ENCODE results near the gene PLCL1.

The PLCL1 gene

GRCh38 chr2:198102856-198103255, 298.5 kb downstream of the PLCL1 start:
- no peak for TF ChIP-seq EZH2 (IDR thresholded peaks at IDR 0.05; ENCODE audit: borderline replicate concordance, low read length)
- TF ChIP-seq, protein P1, sequence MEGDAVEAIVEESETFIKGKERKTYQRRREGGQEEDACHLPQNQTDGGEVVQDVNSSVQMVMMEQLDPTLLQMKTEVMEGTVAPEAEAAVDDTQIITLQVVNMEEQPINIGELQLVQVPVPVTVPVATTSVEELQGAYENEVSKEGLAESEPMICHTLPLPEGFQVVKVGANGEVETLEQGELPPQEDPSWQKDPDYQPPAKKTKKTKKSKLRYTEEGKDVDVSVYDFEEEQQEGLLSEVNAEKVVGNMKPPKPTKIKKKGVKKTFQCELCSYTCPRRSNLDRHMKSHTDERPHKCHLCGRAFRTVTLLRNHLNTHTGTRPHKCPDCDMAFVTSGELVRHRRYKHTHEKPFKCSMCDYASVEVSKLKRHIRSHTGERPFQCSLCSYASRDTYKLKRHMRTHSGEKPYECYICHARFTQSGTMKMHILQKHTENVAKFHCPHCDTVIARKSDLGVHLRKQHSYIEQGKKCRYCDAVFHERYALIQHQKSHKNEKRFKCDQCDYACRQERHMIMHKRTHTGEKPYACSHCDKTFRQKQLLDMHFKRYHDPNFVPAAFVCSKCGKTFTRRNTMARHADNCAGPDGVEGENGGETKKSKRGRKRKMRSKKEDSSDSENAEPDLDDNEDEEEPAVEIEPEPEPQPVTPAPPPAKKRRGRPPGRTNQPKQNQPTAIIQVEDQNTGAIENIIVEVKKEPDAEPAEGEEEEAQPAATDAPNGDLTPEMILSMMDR (IDR thresholded peaks at IDR 0.05; ENCODE audit: low read length) = no peak
- no peak overlapping the region for H3K27ac ChIP-seq (ENCODE audit: low read depth, low read length, poor library complexity, severe bottlenecking)
- no peaks in the 10 kb centered on the region for H3K4me1 ChIP-seq (ENCODE audit: insufficient read depth, low read length, severe bottlenecking)
- H3K9ac ChIP-seq (ENCODE audit: low read length) = no peak overlapping the region
- H3K4me3 ChIP-seq (ENCODE audit: low read depth, low read length, poor library complexity, severe bottlenecking) = no peak overlapping the region
- no peaks in the 10 kb centered on the region for H3K79me2 ChIP-seq (ENCODE audit: insufficient read depth, low read length)
- H3K27me3 ChIP-seq (ENCODE audit: insufficient read depth, low read length) = no peaks in the 10 kb centered on the region
- H3K9me3 ChIP-seq (ENCODE audit: low read length) = no peaks in the 10 kb centered on the region
- no peaks in the 10 kb centered on the region for H4K20me1 ChIP-seq (ENCODE audit: insufficient read depth, low read length)
- H3K36me3 ChIP-seq (ENCODE audit: insufficient read depth, low read length) = no peaks in the 10 kb centered on the region
- no peak overlapping the region for H2AFZ ChIP-seq (ENCODE audit: low read length)
- no peaks in the 10 kb centered on the region for H3K9me2 ChIP-seq (ENCODE audit: low read depth, low read length)
- no peak overlapping the region for H3K4me2 ChIP-seq (ENCODE audit: low read length)
- H3F3A ChIP-seq (ENCODE audit: insufficient read depth, low read length) = no peaks in the 10 kb centered on the region

GRCh38 chr2:198106621-198107385, 302.4 kb downstream of the PLCL1 start:
- no peak overlapping the region for H3K4me2 ChIP-seq (ENCODE audit: low read length)
- no peaks in the 10 kb centered on the region for H3K79me2 ChIP-seq (ENCODE audit: insufficient read depth, low read length)
- H4K20me1 ChIP-seq (ENCODE audit: insufficient read depth, low read length) = no peaks in the 10 kb centered on the region
- no peak overlapping the region for H2AFZ ChIP-seq (ENCODE audit: low read length)
- TF ChIP-seq EZH2 (IDR thresholded peaks at IDR 0.05; ENCODE audit: borderline replicate concordance, low read length) = no peak
- TF ChIP-seq, protein P1 (IDR thresholded peaks at IDR 0.05; ENCODE audit: low read length) = no peak
- H3K27ac ChIP-seq (ENCODE audit: low read depth, low read length, poor library complexity, severe bottlenecking) = no peak overlapping the region
- no peaks in the 10 kb centered on the region for H3F3A ChIP-seq (ENCODE audit: insufficient read depth, low read length)
- H3K4me1 ChIP-seq (ENCODE audit: insufficient read depth, low read length, severe bottlenecking) = no peaks in the 10 kb centered on the region
- H3K36me3 ChIP-seq (ENCODE audit: insufficient read depth, low read length) = no peaks in the 10 kb centered on the region
- H3K27me3 ChIP-seq (ENCODE audit: insufficient read depth, low read length) = no peaks in the 10 kb centered on the region
- no peaks in the 10 kb centered on the region for H3K9me3 ChIP-seq (ENCODE audit: low read length)
- no peak overlapping the region for H3K4me3 ChIP-seq (ENCODE audit: low read depth, low read length, poor library complexity, severe bottlenecking)
- H3K9me2 ChIP-seq (ENCODE audit: low read depth, low read length) = no peaks in the 10 kb centered on the region
- H3K9ac ChIP-seq (ENCODE audit: low read length) = no peak overlapping the region

DNA sequence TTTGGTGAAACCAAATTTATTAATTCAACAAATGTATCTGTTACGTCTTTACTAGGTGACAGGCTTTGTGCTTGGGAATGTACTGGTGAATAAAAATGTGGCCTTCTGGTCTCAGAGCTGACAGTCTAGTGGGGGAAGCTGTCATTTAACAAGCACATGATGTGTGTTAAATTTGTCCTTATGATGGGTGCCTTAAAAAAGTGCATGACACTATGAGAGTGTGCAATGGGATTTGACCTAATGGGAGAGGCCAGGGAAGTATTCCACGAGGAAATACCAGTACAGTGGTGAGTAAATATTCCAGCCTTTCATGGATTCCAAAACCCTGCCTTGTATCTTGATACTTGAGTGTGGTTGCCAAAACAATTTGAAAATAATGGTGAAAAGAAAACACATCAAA, 308.9 kb downstream of the PLCL1 start:
- no peak overlapping the region for H3K9ac ChIP-seq (ENCODE audit: low read length)
- TF ChIP-seq EZH2 (IDR thresholded peaks at IDR 0.05; ENCODE audit: borderline replicate concordance, low read length) = no peak
- TF ChIP-seq, protein P1 (IDR thresholded peaks at IDR 0.05; ENCODE audit: low read length) = no peak
- H3K4me3 ChIP-seq (ENCODE audit: low read depth, low read length, poor library complexity, severe bottlenecking) = no peak overlapping the region
- no peak overlapping the region for H3K4me2 ChIP-seq (ENCODE audit: low read length)
- no peaks in the 10 kb centered on the region for H4K20me1 ChIP-seq (ENCODE audit: insufficient read depth, low read length)
- H3K4me1 ChIP-seq (ENCODE audit: insufficient read depth, low read length, severe bottlenecking) = no peaks in the 10 kb centered on the region
- no peaks in the 10 kb centered on the region for H3K27me3 ChIP-seq (ENCODE audit: insufficient read depth, low read length)
- no peaks in the 10 kb centered on the region for H3K9me2 ChIP-seq (ENCODE audit: low read depth, low read length)
- no peaks in the 10 kb centered on the region for H3K79me2 ChIP-seq (ENCODE audit: insufficient read depth, low read length)
- no peaks in the 10 kb centered on the region for H3K36me3 ChIP-seq (ENCODE audit: insufficient read depth, low read length)
- H2AFZ ChIP-seq (ENCODE audit: low read length) = no peak overlapping the region
- H3K27ac ChIP-seq (ENCODE audit: low read depth, low read length, poor library complexity, severe bottlenecking) = no peak overlapping the region
- no peaks in the 10 kb centered on the region for H3F3A ChIP-seq (ENCODE audit: insufficient read depth, low read length)
- no peaks in the 10 kb centered on the region for H3K9me3 ChIP-seq (ENCODE audit: low read length)
